Endometrial microvascular endothelial cells (primary cell): Measurements from ENCODE around the gene EVC. TPM values are rescaled to one million over a fixed set of nuclear protein-coding genes. Genes with fewer than 3 reads are reported as not detected.
"Not testable (repeated sequence)": the region's sequence is repeated elsewhere in the genome, so short reads cannot be mapped to it uniquely, and the experiment has no call there.

ENCODE experiments used
- in situ Hi-C: cut with HindIII; loops from 2 replicates; pipeline ENCODE4 v1.10.0; 2017; ENCODE audit warnings: low sequenced_read_pairs, low pct_unique_long_range_greater_than_20kb; ENCODE audit errors: inconsistent ontology term
- total RNA-seq: library from RNA; depleted of rRNA; stranded (reverse); fragments of >200 nt; gene quantifications from one replicate; pipeline ENCODE4 v1.2.3, GENCODE V29; 2015; ENCODE audit errors: inconsistent ontology term

EVC gene
- total RNA-seq, 1 donor from 2014 or later: 8.7 TPM

DNA sequence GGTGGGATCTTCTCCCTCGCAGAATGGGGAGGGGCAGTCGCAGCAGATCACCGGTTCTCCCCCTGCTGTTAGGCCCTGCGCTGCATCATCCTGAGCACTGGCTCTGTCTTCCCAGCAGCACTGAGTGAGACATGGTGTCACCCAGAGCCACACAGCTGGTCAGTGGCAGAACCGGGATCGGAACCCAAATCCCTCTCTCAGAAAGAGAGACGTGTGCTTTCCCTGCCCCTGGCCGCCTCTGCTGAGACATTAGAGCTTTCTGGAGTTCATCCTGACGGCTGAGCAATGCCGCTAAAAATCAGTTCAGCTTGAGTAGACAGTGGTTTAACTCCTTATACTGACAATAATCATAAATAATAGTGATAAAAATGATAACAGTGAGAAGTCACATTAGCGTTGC lies 87.9 kb downstream of the EVC start:
- in situ Hi-C loops: no loop called here

DNA sequence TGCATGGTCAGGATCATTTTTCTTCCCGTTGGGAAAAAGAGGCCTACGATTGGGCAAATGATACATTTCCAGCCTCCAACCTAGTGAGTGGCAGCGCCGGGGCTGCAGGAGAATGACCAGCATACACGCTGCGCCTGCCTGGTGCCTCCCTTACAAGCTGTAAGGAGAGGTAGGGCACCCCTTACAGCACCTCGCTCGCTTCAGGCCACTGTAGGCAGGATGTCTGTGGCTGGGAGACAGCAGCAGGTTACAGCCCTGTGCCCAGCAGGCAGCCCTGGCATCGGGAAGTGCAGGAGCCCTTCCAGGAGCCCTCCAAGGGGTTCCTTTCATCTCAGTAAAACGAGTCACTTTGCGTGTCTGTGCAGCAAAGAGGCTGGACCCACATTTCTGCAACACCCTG lies 88.4 kb downstream of the EVC start:
- in situ Hi-C loops: no loop called here

DNA sequence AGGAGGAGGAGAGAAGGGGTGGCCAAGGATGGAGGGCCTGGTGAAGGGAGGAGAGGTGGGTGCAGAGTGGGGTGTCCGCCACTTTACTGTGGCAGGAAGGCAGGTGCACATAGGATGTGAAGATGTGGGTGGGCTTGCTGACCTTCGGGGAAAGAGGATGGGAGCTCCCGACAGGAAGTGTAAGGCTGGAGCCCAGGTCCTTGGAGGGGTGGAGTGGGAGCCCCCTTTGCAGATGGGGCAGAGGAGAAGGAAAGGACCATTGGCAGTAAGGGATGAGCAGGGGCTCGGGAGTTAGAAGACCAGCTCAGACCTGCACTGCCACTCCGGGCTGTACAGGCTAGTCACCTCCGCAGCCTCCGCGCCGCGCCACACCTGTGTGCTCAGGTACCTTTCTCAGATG lies 89.5 kb downstream of the EVC start:
- in situ Hi-C loops: no loop called here

DNA sequence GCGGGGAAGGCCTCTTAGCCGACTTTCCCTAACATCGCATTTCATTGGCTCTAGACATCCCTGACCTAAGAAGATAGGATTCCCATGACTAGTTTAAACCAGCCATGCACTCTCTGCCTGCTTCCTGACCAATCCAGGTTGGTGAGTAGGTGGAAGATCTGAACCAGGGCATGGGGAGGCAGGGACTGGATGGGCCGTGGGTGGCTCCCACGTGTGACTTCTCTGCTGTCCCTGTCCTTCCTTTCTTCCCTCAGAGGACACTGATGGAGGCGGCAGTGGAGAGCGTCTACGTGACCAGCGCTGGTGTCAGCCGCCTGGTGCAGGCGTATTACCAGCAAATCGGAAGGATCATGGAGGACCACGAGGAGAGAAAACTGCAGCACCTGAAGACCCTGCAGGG lies 90.7 kb downstream of the EVC start:
- in situ Hi-C loops: no loop called here

DNA sequence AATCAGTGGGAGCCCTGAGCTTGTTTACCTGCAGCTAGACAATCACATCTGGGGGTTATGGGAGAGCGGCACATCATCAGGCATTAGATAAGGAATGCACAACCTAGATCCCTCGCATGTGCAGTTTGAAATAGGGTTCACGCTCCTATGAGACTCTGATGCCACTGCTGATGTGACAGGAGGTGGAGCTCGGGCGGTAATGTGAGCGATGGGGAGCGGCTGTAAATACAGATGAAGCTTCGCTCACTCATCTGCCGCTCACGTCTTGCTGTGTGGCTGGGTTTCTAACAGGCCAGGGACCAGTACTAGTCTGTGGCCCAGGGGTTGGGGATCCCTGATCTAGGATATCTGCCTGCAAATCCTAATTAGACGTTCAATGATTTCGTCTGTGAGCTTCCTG lies 91.6 kb downstream of the EVC start:
- in situ Hi-C loops: no loop called here

DNA sequence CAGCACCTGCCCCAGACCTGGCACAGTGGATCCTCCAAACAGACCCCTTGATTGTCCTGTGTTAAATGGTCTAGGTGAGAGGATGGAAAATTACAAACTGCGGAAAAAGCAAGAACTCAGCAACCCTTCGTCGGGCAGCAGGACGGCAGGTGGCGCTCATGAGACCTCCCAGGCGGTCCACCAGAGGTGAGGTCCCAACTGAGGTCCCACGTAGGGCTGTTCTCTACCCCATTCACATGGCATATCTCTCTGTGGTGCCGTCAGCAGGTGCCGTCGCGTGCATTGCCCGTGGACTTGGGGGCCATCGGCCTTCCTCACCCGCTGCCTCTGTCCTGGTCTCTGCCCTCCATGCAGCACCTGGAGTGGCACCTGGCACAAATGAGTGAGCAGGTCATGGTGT lies 93.7 kb downstream of the EVC start:
- in situ Hi-C loops: no loop called here

DNA sequence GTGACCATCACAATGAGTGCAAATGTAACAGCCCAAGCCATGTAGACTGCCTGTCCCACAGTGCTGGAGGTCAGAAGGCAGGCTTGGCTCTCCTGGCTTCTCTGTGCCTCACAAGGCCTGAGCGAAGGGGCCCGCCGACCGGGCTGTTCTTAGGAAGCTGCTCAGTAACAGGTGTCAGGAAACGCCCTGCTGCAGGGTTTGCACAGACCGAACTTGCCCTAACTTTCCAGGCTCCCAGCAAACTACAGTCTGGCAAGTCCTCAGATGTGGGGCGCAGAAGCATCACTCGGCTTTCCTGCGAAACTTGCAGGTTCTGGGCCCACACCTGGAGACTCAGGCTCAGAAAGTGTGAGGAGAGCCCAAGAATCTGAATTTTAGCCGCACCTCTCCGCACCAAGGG lies 94.3 kb downstream of the EVC start:
- in situ Hi-C loops: no loop called here

DNA sequence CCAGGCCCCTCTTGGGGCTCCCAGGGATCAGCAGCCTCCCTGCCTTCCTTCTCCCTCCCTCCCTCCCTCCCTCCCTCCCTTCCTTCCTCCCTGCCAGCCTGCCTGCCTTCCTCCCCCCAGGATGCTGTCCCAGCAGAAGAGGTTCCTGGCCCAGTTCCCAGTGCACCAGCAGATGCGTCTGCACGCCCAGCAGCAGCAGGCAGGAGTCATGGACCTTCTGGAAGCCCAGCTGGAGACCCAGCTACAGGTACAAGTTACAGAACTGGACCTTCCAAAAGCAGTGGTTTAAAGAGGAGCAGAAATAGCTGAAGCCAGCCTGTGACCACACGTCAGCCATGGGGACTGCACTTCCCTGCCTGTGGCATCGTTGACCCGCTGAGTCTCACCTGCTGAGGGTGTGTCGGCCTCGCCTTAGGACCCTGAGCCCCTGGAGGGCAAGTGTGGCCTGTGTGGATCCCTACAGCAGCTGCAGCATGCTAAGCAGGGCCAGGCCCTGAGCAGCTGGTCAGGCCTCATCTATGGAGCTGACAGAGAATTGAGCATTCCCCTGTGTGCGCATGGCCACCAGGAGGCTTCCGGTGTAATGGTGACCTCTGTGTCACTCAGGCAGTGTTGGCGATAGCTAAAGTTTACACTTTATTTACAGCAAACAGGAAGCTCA lies 97.2 kb downstream of the EVC start:
- in situ Hi-C loops: no loop called here

DNA sequence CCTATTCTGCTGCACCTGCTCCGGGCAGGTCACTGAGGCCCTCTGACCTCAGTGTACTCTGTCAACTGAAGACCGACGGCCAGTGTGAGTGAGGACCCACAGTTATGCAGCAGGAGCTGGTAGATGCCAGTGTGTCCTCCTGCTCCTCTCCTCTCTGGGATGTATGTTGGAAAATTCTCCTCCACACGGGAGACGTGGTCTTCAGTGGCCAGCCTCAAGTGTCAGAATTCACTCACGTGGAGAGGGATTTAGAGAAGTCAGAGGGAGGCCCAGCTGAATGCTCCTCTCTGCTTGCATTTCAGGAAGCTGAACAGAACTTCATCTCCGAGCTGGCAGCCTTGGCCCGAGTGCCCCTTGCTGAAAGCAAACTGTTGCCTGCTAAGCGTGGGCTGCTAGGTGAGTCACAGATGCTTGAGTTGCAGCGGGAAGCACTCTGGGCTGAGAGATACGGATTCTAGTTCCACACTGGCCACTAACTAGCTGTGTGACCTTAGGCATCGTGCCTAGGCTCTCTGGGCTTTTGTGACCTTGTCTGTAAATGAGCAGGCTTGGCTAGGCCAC lies 98.3 kb downstream of the EVC start:
- in situ Hi-C loops: no loop called here

DNA sequence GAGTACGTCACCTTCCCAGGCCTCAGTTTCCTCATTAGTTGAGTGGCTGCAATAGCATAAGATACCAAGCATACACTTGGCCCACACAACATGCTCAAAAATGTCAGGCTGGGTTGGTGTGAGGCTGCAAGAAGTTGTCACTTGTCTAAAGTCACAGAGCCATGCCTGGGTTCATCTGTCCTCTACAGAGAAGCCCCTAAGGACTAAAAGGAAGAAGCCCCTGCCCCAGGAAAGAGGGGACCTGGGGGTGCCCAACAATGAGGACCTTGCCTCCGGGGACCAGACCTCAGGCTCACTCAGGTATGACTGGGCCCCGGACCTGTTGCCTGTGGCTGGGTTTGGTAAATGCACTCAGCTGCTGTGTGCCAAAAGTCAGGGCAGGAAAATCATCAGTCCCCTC lies 99.2 kb downstream of the EVC start:
- in situ Hi-C loops: no loop called here

DNA sequence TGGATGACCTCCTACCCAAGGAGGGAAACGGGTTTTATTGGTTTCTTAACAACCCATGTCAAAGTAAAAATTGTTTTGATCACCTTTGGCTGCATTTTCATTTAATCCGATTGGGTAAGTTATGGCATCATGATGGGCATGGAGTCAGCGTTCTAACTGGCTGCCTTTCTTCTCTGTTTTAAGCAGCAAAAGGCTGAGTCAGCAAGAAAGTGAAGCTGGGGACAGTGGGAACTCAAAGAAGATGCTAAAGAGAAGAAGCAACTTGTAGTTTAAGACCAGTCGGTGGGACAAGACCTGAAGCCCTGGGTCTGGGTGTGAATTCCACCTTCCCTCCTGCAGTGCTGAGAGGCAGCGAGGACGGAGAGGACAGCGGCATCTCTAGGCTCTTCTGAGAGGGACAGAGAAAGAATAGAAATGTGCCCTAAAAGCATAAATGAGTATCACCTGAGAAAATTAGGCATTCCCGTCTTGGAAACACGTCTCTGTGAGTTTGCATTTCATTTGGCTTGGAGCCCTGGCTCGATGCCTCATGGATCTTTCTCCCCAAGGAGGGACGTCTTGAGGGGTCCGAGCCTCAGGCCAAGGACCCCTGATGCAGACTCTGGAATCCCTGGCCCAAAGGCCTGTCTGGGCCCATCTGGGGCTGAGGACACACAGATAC lies 99.9 kb downstream of the EVC start:
- in situ Hi-C loops: no loop called here

DNA sequence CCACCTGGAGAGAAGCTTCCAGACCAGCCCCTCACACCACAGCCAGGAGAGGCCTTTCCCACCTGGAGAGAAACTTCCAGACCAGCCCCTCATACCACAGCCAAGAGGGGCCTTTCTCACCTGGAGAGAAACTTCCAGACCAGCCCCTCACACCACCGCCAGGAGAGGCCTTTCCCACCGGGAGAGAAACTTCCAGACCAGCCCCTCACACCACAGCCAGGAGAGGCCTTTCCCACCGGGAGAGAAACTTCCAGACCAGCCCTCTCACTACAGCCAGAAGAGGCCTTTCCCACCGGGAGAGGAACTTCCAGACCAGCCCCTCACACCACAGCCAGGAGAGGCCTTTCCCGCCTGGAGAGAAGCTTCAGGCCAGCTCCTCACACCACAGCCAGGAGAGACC lies 101.1 kb downstream of the EVC start:
- in situ Hi-C loops: not testable (repeated sequence)

DNA sequence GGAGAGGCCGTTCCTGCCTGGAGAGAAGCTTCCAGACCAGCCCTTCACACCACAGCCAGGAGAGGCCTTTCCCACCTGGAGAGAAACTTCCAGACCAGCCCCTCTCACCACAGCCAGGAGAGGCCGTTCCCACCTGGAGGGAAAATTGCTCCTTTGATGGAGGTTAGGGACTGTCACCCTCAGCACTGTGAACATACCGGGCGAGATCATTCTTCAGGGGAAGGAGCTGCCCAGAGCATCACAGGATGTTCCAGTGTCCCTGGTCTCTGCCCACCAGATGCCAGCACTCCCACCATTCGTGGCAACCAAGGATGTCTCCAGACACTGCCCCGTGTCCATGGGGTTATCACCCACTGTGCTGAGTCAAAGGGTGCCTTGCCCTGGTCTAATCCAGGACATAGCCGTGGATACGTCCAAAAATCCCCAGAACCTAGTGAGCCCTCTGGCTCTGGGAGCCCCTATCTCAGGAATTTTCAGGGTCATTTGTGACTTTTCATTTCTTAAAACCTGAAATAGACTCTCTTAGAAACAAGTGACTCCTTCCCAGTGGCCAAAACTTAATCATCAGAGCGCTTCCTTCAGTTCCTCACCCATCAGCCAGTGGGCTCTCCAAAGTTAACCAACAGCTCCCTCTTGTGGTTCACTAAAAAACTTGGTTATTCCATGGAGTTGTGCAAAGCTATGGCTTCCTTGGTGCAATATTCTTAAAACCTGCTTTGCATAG lies 101.7 kb downstream of the EVC start:
- in situ Hi-C loops: no loop called here

DNA sequence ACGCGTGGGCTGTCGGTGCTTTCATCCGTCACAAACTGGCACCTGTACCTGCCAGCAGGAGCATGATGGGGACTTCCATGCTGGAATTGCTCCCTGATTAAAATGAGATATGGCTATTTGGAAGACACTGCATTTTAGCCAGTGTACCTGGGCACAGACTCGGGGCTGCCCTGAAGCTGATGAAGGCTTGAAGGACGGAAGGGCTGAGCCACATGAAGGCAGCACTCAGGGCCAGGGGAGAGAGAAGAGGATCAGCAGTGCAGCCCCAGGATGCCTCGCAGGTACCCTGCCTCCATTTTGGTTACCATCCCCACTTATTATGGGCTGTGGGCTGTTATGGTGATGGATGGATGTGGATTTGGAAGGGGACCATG lies 102.9 kb downstream of the EVC start:
- in situ Hi-C loops: no loop called here

DNA sequence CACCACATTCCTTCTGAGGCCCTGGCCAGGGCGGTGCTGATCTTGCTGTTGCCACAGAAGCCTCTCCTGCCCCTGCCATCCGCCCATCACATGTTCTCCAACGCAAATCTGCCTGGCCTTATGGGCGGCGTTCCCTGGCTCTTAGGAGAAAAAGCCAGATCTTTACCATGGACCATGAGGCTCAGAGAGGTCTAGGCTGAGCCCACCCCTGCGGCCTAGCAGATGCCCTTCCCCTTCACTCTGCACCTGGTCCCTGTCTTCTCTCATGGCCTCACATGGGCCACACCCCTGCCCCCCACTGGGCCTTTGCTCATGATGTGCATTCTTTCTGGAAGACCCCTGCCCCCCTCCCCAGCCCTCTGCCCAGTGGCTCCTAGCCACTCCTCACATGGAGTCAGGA lies 103.4 kb downstream of the EVC start:
- in situ Hi-C loops: no loop called here

DNA sequence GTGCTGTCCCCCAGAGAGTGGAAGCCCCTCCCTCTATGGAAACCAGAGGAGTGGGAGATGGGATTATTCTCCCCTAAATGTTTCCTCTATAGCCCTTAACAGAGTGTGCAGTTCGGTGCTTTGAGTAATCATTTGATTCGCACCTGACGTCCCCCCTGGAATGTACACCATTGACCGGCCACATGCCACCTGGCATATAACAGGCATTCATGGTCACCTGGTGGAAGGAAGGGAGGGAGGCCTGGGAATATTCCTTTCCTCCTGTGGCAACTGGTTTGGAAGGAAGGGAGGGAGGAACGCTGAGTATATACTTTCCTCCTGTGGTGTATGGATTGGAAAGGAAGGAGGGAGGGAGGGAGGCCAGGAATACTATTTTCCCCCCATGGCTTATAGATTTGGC lies 104.6 kb downstream of the EVC start:
- in situ Hi-C loops: no loop called here

DNA sequence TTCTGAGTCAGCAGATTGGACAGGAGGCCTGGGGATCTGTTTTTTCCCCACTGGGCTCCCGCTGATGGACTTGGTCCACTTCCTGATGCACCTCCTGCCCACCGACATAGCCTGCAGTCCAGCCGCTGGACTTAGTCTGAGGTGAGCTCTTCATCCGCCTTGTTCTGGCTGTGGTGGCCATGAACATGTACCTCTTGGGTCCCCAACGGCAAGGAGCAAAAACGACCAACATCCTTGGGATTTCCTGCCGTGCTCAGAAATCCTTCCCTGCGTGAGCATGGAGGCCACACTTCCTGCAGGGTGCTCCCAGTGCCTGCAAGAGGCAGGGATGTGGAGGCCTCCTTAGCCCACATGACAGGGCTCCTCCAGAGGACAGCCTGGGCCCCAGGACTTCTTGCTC lies 105.1 kb downstream of the EVC start:
- in situ Hi-C loops: no loop called here

DNA sequence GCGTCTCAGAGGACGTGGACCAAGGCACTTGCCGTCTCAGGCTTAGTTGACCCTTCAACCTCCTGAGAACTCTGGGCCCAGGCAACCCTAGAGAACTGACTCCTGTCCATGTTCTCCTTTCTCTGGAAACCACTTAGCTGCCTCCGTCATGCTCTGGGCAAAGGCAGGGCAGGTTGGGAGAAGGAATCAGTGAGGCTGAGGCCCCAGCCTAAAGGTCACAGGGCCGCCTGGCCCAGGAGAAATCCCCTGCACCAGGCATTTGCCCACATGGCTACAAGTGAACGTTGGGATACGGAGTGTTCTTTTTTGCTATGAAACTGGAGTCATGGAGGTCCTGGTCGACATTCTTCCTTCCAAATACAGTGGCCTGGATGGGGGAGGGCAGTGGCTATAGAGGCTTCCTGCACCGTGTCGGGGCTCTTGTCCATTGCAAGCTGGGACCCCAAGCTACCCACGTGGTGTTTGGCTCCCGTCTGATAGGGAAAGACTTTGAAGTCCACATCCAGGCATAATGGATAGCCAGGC lies 105.9 kb downstream of the EVC start:
- in situ Hi-C loops: no loop called here

DNA sequence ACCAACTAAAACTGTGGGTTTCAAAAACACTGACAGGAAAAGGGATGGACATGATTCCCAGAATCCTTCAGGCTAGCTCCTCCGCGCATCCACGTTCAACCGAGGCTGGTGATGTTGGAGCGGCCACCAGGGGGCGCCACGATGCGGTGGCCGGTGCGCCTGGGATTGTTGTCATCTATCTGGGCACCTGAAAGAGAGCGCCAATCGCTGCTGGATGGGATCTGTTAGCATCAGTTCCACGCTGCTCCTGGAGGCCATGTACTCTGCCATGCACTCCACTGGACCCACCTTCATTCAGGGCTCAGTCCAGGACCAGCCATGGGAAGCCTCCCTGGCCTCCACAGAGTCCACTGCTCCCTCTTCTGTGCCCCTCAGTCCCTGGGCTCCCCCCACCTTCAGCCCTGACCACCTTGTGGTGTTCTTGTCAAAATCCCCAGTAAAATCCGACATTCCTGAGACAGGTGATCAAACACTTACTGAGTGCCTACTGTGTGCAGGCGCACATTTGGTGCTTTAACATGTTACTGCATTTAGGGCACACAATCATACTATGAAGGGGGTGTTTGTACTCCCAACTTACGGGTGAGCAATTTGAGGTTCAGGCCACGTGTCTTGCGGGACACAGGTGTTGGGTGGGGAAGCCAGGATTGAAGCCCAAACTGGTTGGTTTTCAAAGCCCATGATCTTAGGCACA lies 110.8 kb downstream of the EVC start:
- in situ Hi-C loops: no loop called here
